ENCODE results near the gene PEX26. TPM values are rescaled to one million over a fixed set of nuclear protein-coding genes. Genes with fewer than 3 reads are reported as not detected.
"Not testable (repeated sequence)": the region's sequence is repeated elsewhere in the genome, so short reads cannot be mapped to it uniquely, and the experiment has no call there.

PEX26 gene
- total RNA-seq, 1 donor from 2014 or later: 24.7 TPM

DNA sequence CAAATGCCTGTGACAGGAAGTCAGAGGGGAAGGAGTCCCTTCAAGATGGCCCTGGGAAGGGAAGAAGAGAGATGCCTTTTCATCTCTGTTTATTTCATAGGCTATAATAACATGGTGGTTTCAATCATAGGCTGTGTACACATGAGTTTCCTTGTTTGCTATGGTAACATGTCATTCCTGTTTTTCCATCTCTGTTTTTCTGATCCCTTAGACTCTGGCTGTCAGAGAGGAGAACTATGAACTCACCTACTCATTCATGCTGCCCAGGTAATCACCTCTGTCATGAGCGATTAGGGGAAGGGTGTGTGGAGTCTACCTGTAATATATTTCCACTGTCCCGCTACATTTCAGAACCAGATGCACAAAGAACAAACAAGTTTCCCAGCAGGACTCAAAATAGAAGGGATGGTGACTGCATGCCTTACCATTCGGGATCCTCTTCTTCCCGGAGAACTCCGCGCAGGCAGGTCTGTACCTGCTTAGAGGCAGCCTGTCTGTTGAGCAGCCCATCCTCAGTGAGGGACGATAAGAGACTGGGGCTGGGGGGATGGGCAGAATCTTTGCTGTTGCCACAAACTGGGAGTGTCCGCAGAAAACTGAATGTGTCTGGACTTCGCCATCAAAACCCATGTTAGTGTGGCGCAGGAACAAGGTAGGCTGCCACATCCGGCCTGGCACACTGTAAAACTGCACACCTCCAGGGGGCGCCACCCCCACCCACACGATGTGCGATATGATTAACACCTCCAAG, 7.1 kb upstream of the PEX26 start:
- DNase-seq (ENCODE audit: low read depth, low spot score): no peak

DNA sequence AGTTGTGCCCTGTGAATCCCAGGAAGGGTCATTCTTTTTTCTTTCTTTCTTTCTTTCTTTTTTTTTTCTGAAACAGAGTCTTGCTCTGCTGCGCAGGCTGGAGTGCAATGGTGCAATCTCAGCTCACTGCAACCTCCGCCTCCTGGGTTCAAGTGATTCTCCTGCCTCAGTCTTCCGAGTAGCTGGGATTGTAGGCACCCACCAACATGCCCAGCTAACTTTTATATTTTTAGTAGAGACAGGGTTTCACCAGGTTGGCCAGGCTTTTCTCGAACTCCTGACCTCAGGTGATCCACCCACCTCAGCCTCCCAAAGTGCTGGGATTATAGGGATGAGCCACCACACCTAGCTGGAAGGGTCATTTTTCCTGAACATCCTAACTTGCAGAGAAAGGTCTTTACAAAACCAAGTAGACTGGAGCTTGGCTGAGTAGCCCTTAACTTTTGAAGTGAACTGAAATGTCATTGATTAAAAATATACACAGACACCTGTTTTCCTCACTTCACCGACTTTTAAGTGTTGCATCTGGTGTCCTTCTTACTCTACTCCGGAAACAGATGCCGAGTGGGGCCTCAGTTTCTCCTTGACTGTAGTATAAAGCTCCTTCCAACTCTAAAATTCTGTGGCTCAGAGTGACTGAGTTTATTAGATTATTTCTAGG, 6.4 kb upstream of the PEX26 start:
- DNase-seq (ENCODE audit: low read depth, low spot score): not testable (repeated sequence)

DNA sequence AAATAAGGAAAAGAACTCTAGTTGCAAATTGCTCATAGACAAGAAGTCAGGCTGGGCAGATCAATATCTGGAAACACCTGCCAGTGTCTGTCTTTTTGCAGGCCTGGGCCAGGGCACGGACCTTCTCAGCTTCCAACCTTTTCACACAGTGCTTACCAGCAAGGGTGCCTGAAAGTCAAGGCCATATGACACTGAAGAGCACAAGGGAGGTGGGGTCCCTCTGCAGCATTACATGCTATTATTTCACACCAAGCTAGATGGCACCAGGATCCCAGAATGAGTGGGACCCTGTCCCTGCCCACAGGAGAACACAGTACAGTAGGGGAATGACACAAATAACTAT, 5.9 kb upstream of the PEX26 start:
- no peak for DNase-seq (ENCODE audit: low read depth, low spot score)

DNA sequence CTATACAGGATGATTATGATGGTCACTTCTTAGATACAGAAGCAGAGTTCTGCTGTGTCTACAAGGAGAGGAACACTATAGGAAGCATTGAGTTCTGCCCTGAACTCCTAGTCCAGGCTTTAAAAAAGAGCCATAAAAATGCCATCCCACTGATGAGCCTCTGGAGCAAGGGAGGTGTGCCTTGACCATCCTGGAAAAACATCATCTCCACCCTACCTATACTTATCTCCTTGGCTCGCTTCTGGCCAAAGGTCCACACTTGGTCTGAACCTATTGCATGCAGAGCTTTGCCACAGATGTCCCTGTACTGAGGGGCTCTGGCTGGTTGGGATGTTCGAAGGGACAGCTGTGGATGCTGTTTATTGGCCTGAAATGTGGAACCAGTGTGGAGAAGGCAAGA, 4.3 kb upstream of the PEX26 start:
- no peak for DNase-seq (ENCODE audit: low read depth, low spot score)

DNA sequence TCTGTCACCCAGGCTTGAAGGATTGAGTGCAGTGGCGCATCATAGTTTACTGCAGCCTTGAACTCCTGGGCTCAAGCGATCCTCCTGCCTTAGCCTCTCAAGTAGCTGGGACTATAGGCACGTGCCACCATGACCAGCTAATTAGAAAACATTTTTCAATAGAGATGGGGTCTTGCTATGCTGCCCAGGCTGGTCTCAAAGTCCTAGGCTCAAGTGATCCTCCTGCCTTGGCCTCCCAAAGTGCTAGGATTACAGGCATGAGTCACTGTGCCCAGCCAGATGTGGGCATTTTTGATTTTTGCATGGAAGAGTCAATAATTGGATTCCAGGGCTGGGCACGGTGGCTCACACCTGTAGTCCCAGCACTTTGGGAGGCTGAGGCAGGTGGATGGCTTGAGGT, 3.9 kb upstream of the PEX26 start:
- DNase-seq (ENCODE audit: low read depth, low spot score): not testable (repeated sequence)

DNA sequence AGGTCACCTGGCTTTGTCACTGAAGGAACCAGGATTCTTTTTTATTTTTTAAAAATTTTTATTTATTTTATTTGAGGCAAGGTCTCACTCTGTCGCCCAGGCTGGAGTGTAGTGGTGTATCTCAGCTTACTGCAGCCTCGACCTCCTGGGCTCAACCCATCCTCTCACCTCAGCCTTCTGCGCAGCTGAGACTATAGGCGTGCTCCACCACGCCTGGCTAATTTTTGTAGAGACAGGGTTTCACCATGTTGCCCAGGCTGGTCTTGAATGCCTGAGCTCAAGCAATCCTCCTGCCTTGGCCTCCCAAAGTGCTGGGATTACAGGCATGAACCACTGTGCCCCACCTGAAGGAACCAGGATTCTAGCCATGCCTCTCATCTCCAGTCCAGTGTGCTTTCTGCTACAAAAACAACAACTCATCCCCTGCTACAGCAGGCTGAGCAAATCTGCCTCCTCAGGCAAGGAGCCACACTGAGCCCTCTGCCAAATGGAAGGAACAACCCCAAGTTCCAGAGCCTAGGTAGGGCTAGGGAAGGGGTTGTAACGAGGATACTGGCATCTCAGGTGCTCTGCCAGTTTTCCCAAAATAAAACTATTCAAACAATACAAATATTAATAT, 2.6 kb upstream of the PEX26 start:
- DNase-seq (ENCODE audit: low read depth, low spot score): no peak

DNA sequence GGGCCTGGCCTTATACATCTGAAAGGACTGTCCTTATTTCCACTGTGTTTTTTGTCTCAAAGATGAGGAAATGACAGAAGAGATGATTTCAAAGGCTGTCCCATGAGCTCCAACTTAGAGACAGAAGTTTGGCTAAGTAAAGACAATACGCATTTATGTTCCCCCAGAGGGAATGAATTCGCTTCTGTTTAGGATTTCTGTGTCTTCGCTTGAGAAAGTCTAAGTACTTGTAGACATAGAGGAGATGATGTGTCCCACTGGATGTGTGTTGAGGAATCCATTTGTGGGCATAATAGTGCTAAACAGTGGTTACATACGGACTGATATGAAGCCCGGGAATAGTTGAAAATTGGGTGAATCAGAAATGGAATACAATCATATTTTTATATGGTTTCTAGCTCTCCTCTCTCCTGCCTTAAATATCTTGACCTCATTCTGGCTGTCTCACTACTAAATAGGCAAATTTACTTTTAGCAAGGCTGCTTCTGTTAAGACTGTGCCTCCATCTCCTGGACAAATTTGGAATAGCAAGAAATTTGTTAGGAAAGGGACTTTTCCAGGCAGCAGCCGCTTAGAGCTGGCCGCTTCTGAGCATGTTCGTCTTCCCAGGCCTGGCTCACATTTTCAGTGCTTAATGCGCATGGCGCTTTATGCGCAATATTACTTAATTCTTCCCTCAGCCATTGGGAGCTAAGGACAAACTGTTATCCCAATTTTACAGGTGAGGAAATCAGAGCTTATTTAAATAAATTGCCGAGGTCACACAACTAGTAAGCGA, 1.9 kb upstream of the PEX26 start:
- peak; percentile 64 for DNase-seq (ENCODE audit: low read depth, low spot score)

DNA sequence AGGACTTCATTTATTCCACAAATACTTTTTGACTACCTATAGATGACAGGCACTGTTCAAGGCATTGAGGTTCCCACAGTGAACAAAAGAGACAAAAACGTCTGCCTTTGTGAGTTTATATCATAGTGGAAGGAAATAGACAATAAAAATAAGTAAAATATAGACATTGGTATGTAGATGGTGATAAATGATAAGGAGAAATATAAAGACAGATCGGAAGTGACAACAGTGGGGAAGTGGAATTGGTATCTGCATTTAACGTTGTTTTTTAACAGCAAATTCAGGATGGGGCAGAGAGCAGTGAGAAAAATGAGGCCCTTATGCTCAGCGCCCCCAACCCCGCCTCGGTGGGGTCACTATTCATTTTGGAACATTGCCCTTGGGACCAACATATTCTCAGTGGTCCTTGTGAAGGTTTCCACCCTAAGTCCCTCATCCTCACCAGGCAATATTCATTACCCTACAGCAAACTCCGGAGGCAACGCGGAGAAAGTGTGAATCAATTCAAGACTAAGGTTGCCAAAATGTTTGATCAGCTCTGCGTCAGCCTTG, 627 bp upstream of the PEX26 start:
- no peak for DNase-seq (ENCODE audit: low read depth, low spot score)

DNA sequence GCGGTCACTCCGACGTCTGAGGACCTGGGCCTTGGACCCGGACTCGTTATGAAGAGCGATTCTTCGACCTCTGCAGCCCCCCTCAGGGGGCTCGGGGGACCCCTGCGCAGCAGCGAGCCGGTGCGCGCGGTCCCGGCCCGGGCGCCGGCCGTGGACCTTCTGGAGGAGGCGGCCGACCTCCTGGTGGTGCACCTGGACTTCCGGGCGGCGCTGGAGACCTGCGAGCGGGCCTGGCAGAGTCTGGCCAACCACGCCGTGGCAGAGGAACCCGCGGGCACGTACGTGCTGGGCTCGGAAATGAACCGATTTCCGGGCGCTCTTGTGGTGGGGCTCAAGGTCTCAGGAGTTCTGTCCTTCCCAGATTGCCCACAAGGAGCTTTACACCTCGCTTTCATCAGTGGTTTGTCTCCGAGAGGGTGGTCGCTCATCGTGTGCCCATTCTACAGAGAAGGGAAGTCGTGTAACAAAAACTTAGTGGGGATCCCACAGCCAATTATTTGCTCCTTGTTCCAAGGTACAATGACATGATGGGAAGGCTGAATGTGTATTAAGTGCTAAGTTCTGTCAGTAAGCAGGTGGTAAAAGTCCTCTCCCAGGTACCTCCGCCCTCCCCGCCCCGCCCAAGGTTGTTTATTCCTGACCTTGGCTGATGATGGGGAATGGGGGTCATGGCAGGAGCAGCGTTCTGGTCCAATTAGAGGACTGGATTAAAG, 695 bp downstream of the PEX26 start:
- DNase-seq (ENCODE audit: low read depth, low spot score): no peak

DNA sequence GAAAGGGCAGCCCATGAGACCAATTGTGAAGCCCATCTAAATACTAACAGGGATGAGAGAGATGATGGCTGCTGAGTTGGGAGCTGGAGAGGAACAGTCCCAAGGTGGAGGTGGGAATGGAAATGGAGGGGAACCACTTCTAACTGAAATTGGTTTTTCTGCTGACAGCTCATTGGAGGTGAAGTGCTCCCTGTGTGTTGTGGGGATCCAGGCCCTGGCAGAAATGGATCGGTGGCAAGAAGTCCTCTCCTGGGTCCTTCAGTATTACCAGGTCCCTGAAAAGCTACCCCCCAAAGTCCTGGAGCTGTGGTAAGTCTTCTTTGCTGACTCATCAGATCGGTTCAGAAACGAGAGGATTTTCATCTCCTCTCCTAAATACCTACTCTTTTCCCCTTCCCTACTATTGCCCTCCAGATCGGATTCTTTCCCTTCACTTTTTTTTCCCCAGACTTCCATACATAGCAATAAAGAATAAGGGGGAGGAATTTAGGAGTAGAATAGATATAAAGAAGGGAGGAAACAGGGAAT, 2.0 kb downstream of the PEX26 start:
- no peak for DNase-seq (ENCODE audit: low read depth, low spot score)

DNA sequence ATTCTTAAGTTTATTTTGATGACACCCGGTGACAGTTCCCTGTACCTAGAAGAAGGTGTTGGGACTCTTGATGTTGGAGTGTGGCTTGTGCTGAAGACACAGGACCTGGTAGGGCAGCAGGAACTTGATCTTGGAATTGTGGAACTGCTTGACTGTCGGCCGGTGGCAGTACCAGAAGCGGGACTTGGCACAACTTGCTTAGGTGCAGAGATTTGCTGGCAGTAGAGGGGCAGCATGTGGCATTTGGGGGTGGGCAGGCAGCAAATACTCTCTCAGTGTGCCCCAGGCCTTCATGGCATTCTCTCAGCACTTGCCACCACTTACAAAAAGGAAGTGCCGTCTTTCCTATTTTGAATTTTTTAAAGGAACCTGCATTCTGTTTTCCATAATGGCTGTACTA, 3.6 kb downstream of the PEX26 start:
- no peak for DNase-seq (ENCODE audit: low read depth, low spot score)

DNA sequence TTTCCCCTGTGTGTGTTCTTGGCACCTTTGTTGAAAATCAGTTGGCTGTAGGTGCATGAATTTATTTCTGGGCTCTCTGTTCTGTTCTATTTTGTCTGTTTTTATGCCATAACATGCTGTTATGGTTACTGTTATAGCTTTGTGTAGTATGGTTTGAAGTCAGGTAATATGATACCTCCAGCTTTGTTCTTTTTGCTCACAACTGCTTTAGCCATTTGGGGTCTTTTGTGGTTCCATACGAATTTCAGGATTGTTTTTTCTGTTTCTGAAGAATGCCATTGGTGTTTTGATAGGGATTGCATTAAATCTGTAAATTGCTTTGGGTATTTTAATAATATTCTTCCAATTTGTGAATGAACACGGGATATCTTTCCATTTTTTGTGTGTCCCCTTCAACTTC, 4.7 kb downstream of the PEX26 start:
- DNase-seq (ENCODE audit: low read depth, low spot score): no peak

DNA sequence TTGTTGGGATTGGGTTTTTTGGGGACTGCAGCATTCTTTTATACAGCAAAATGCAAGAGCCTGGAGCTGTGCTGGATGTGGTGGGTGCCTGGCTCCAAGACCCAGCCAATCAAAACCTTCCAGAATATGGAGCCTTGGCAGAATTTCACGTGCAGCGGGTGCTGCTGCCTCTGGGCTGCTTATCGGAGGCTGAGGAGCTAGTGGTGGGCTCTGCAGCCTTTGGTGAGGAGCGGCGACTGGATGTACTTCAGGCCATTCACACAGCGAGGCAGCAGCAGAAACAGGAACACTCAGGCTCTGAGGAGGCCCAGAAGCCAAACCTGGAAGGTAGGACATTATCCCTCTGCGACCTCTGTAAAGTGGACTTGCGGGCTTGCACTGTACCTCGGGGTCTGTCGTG, 5.6 kb downstream of the PEX26 start:
- DNase-seq (ENCODE audit: low read depth, low spot score): no peak

DNA sequence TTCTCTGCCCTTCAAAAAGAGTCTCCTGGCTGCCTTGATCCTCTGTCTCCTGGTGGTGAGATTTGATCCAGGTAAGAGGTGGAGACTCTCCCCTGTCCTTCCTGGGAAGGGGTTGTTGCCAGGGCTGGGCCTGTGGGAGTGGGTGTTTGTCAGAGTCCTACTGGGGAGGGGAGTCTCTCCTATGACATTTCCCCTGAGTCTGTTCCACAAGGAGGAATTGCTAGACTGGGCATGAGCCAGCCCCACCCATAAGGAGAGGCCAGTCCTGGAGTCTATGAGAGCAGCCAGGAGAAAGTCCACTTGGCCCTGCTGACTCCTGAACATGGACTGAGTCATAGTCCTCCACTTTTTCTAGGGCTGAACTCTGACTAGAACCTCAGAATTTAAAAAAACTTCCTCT, 7.4 kb downstream of the PEX26 start:
- DNase-seq (ENCODE audit: low read depth, low spot score): no peak

DNA sequence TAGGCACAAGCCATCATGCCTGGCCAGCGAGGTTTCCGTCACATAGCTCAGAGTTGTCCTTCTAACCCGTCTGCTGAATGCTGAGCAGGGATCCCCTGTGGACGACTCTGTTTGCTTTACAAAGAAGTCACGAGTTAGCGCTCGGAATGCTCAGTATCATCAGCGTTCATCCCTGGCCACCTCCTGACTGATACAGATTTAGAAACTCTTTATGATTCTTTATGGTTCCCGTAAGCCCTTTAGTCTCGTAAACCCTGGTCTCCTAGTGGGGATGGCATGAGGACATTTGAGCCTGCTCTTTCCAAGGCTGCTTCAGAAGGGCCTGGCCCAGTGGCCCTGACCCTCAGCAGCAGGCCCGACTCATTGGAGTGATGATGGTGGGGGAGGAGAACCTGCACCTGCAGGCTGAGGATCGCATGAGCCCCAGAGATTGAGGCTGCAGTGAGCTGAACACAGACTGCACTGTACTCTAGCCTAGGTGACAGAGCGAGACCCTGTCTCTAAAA, 9.6 kb downstream of the PEX26 start:
- no peak for DNase-seq (ENCODE audit: low read depth, low spot score)

DNA sequence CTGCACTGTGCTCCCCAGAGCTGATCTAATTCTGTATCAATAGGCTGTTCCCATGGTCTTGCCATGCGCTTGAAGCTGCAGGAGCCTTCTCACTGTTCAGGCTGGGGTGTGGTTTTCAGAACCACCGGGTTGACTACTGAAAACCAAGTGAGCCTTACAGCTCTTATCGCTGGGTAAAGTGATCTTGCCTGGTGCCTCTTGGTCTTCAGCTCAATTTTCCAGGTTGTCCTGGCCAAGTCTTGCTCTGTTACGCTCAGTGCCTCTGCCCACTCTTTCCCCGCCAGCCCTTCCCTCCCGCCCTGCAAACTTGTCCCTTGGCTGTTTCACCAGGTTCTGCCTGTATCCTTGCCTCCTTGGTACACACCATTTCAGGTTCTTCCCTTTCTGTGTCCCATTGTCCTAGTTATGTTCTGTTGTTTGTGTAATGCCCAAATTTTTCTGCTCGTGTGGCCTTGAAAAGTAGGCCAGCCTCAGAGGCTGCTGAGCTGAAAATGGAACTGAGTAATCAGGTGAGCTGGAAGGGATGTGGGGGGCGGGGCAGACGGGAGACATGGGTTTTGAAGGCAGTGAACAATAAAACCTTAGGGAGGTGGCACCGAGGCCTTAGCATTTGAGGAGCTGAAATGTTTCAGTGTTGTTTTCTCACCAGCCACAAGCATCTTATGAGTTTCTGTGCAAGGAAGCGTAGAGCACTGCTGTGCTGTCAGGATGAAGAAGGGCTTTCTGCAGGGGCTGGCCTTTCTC, 11.2 kb downstream of the PEX26 start:
- DNase-seq (ENCODE audit: low read depth, low spot score): no peak

DNA sequence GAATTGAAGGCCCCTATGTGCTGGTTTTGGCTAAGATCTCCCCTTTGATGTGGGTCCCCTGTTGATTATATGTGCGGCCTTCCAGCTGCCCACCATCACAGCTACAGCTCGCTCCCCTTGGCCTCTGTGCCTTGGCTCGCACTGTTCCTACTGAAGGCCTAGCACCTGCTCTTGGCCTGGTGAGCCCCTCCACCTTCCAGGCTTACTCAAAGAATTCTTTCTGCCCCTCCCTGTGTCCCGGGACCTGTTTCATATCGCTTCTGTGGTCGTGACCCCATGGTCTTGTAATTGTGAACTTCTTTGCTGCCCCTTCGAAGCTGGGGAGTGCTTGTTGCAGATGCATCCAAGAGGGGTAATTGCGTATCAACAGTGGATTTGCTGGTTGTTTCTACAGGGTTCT, 12.5 kb downstream of the PEX26 start:
- no peak for DNase-seq (ENCODE audit: low read depth, low spot score)

DNA sequence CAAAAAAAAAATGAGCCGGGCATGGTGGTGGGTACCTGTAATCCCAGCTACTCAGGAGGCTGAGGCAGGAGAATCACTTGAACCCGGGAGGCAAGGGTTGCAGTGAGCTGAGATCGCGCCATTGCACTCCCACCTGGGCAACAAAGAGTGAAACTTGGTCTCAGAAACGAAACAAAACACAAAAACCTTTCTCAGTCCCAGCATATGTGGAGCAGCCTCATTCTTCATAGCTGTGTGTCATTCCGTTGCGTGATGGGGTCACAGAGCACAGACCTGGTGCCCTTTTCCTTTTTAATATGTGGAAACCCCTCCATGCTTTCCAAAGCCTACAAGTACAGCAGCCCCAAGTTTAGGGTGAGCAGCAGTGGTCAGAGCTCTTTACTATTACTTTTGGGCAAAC, 13.7 kb downstream of the PEX26 start:
- DNase-seq (ENCODE audit: low read depth, low spot score): no peak

DNA sequence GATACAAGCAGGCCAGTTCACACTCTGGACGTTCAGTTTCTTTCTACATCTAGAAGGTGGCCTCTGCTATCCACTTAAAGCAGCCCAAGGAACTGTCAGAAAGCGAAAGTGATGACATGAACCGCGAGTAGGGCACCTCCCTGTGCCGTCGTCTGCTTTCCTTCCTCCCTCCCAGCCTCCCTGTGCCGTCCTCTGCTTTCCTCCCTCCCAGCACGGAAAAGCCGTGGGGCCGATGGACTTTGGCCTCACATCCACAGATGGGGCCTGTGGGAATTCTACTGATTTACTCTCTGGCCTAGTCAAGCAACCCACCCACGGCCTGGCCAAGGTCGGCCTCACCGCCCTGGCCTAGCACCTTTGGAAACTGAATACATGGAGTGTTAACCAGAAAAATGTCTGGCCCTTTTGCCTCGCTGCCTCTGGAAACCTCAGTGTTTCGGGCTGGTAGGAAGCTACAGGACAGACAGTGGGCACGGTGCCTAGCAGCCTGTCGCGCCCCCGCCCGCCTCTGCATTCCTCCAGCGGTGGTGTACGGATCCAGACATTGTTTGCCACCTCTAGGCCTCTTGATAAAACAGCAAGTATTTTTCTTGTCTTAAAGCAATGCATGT, 14.2 kb downstream of the PEX26 start:
- DNase-seq (ENCODE audit: low read depth, low spot score): peak; percentile 67

DNA sequence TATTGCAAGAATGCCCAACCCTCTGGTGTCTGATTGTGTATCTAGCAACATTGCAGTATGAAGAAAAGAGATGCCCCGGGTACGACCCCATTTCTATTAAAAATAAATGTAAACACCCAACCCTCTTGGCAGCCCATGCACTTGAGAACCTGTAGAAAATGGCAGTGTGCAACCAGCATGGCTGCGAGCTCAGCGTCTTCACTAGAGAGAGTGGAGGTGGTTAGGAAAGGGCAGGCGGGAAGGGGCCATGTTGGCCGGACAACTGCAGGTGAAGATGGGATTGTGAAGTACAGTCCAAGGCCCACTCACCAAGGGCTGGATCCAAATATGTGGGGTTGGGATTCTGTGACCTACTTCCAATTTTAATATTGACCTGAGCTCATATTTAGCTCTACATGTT, 15.9 kb downstream of the PEX26 start:
- no peak for DNase-seq (ENCODE audit: low read depth, low spot score)
